HCT116 (cell line): Measurements from ENCODE around the gene AP1M1. TPM values are rescaled to one million over a fixed set of nuclear protein-coding genes. Genes with fewer than 3 reads are reported as not detected.
A peak's percentile ranks its signal among the peaks of the same experiment; 100 is the strongest.

ENCODE experiments used
- ATAC-seq: fragments of 200-7000 bp; cut with Tn5 transposase; 2 replicates; pipeline ENCODE4 v1.9.1; 2020; ENCODE audit warnings: mild to moderate bottlenecking, moderate library complexity
- BruUV-seq: library from RNA; stranded (reverse); fragments of 400-500 nt; replicated peaks from 2 replicates; lab custom pipeline; 2021; lab: Mats Ljungman, UMichigan
- CTCF ChIA-PET: fragments of 300-600 bp; sonication (Branson Sonifier 250); formaldehyde crosslinking; loops from one replicate; lab custom pipeline; 2021; ENCODE audit warnings: antibody characterized with exemption; lab: Charles Lee
- POLR2A ChIA-PET: fragments of 300-600, 350-600 bp; sonication (Branson Sonifier 250); formaldehyde crosslinking; loops from one replicate; lab custom pipeline; 2021; ENCODE audit warnings: antibody characterized with exemption; lab: Charles Lee
- RAD21 ChIA-PET, 2 experiments: fragments of 300-600 bp; sonication (Branson Sonifier 250); formaldehyde crosslinking; loops; one replicate each; lab custom pipeline; 2023; ENCODE audit warnings: low total read pairs in 2 of 2; ENCODE audit not compliant: uncharacterized antibody in 2 of 2, unreplicated experiment in 2 of 2, low non-redundant PET in 1 of 2; lab: Charles Lee
- DNase-seq: peaks from one replicate; pipeline ENCODE4 v3.0.0-alpha.2; 2010; ENCODE audit warnings: low read depth, low spot score
- H2AFZ ChIP-seq: fragments of 200-600 bp; shearing (Covaris generic), sonication (generic); 2 replicates; pipeline ENCODE4 v1.6.1; 2017; ENCODE audit warnings: low read depth, mixed run types, mixed read lengths, antibody characterized with exemption, low read length; ENCODE audit not compliant: poor library complexity, severe bottlenecking
- H3K27ac ChIP-seq: 2 replicates; pipeline ENCODE4 v1.5.1; 2012; ENCODE audit warnings: low read depth, low read length
- H3K27me3 ChIP-seq: fragments of 200-600 bp; sonication (generic); 2 replicates; pipeline ENCODE4 v1.6.1; 2016; ENCODE audit warnings: mixed run types, low read length, mixed read lengths; ENCODE audit not compliant: insufficient read depth
- H3K36me3 ChIP-seq, 2 experiments: fragments of 200-500 bp in 1 of 2; fragments of 200-600 bp in 1 of 2; sonication (Bioruptor generic) in 1 of 2; sonication (generic) in 1 of 2; 2 replicates each; pipeline versions ENCODE4 v1.5.1 to v1.6.1; 2014 to 2016; ENCODE audit warnings: low read length in 2 of 2, inconsistent platforms in 1 of 2, mixed read lengths in 1 of 2, mixed run types in 1 of 2; ENCODE audit not compliant: insufficient read depth in 2 of 2, control insufficient read depth in 1 of 2
- H3K4me1 ChIP-seq, 2 experiments: fragments of 200-600 bp in 1 of 2; sonication (generic) in 1 of 2; 2 replicates each; pipeline versions ENCODE4 v1.5.1 to v1.6.1; 2012 to 2017; ENCODE audit warnings: low read length in 2 of 2, inconsistent platforms in 1 of 2, mild to moderate bottlenecking in 1 of 2, mixed read lengths in 1 of 2, mixed run types in 1 of 2, moderate library complexity in 1 of 2; ENCODE audit not compliant: insufficient read depth in 2 of 2, control insufficient read depth in 1 of 2
- H3K4me2 ChIP-seq: fragments of 200-600 bp; sonication (generic); 2 replicates; pipeline ENCODE4 v1.6.1; 2017; ENCODE audit warnings: mixed run types, low read length, mixed read lengths
- H3K4me3 ChIP-seq, 2 experiments: fragments of 200-600 bp in 1 of 2; sonication (generic) in 1 of 2; replicated peaks in 1 of 2; 2 replicates each; pipeline ENCODE4 v1.5.1; 2011 to 2016; ENCODE audit warnings: low read length in 2 of 2, control low read depth in 1 of 2, low read depth in 1 of 2, mild to moderate bottlenecking in 1 of 2, mixed read lengths in 1 of 2, mixed run types in 1 of 2
- H3K79me2 ChIP-seq: fragments of 200-600 bp; sonication (generic); 2 replicates; pipeline ENCODE4 v1.6.1; 2017; ENCODE audit warnings: mild to moderate bottlenecking, mixed run types, low read length, moderate library complexity, mixed read lengths; ENCODE audit not compliant: insufficient read depth
- H3K9ac ChIP-seq: fragments of 200-600 bp; sonication (generic); 2 replicates; pipeline ENCODE4 v1.6.1; 2016; ENCODE audit warnings: low read length, mixed read lengths
- H3K9me2 ChIP-seq: fragments of 200-600 bp; sonication (generic), shearing (Covaris generic); 2 replicates; pipeline ENCODE4 v1.6.1; 2017; ENCODE audit warnings: mixed run types, mild to moderate bottlenecking, moderate library complexity; ENCODE audit not compliant: insufficient read depth
- H3K9me3 ChIP-seq, 2 experiments: fragments of 200-500 bp in 1 of 2; fragments of 200-600 bp in 1 of 2; sonication (Bioruptor generic) in 1 of 2; sonication (generic) in 1 of 2; 2 replicates each; pipeline ENCODE4 v1.6.1; 2014 to 2017; ENCODE audit warnings: low read length in 2 of 2, mixed read lengths in 2 of 2, inconsistent platforms in 1 of 2, low read depth in 1 of 2, mild to moderate bottlenecking in 1 of 2, mixed run types in 1 of 2, moderate library complexity in 1 of 2; ENCODE audit not compliant: control insufficient read depth in 1 of 2, insufficient read depth in 1 of 2
- H4K20me1 ChIP-seq: fragments of 200-600 bp; sonication (generic), shearing (Covaris generic); 2 replicates; pipeline ENCODE4 v1.6.1; 2017; ENCODE audit warnings: mixed run types, mild to moderate bottlenecking, moderate library complexity; ENCODE audit not compliant: insufficient read depth
- CBX3 ChIP-seq: IDR thresholded peaks from 2 replicates; pipeline ENCODE4 v1.6.1; 2012; ENCODE audit warnings: low read depth
- CEBPB ChIP-seq: IDR thresholded peaks from 2 replicates; pipeline ENCODE4 v1.6.1; 2012; ENCODE audit warnings: low read depth
- EGR1 ChIP-seq: IDR thresholded peaks from 2 replicates; pipeline ENCODE4 v1.6.1; 2012; ENCODE audit warnings: low read depth
- FOSL1 ChIP-seq: IDR thresholded peaks from 2 replicates; pipeline ENCODE4 v1.6.1; 2012; ENCODE audit warnings: low read depth
- SIN3A ChIP-seq: IDR thresholded peaks from 2 replicates; pipeline ENCODE4 v1.6.1; 2012; ENCODE audit warnings: low read depth
- SP1 ChIP-seq: IDR thresholded peaks from 2 replicates; pipeline ENCODE4 v1.6.1; 2012; ENCODE audit warnings: low read depth
- ZNF274 ChIP-seq: fragments of 200-500 bp; sonication (Bioruptor generic); IDR thresholded peaks from 2 replicates; pipeline ENCODE4 v1.6.1; 2014; ENCODE audit warnings: mild to moderate bottlenecking, low read depth, low read length, inconsistent platforms
- intact Hi-C: fragments of 100-400 bp; cut with micrococcal nuclease; formaldehyde crosslinking; loops from 2 replicates; pipeline ENCODE4 v1.10.0; 2022
- total RNA-seq: library from RNA; stranded (reverse); gene quantifications from one replicate; pipeline ENCODE4 v1.2.1, GENCODE V29; 2021; ENCODE audit not compliant: unreplicated experiment
- TF ChIP-seq, protein P1 (sequence below): IDR thresholded peaks from 2 replicates; pipeline ENCODE4 v1.6.1; 2011; ENCODE audit warnings: mild to moderate bottlenecking, low read length, moderate library complexity; ENCODE audit not compliant: insufficient replicate concordance; ENCODE audit errors: extremely low read depth
- TF ChIP-seq, protein P2 (sequence below): IDR thresholded peaks from 2 replicates; pipeline ENCODE4 v1.6.1; 2012

AP1M1 gene
- total RNA-seq, 1 experiment from 2014 or later, result 50.0 TPM

DNA sequence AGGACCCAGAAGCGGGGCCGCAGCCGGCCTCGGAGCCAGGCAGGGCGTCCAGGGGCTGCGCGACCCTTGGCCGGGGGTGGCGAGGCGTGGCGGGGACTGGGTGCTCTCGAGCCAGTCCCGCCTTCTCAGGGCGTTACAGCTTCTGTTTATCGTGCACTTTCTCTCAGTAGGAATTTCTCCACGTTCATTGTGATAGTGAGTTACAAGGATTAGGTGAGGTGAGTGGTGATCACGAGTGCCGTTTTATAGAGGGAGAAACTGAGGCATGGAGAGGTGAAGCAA, 600 bp downstream of the AP1M1 start:
- intact Hi-C loops, result no loop called here
- Histone ChIP-seq H3K9me2 (no peaks in the 10 kb centered on the region), H3K4me3 (peak overlapping the region; percentile 96 to 98), H3K36me3 (peaks cover 0 to 3% of the 10 kb centered on the region in 2 experiments; a peak in 1 of 4 replicates), H4K20me1 (no peaks in the 10 kb centered on the region), H3K4me2 (peak overlapping the region; percentile 84), H3K27ac (peak overlapping the region; percentile 76), H3K9ac (peak overlapping the region; percentile 70), H2AFZ (no peak overlapping the region), H3K79me2 (peaks cover 39% of the 10 kb centered on the region), H3K9me3 (no peaks in the 10 kb centered on the region), H3K27me3 (no peaks in the 10 kb centered on the region), H3K4me1 (peaks cover 15 to 41% of the 10 kb centered on the region in 2 experiments)
- RAD21 ChIA-PET, result no interaction called here
- CTCF ChIA-PET, result interaction anchor here (1.2 to 1.4 kb wide), 4 partner anchors 13 to 185 kb away, joined by 4 to 14 read pairs (median 7); partner anchors contain the start of gene FAM32A
- DNase-seq, result no peak
- no TSS peak for BruUV-seq
- POLR2A ChIA-PET, result interaction anchor here (1.1 to 2.1 kb wide), 3 partner anchors 13 to 129 kb away, joined by 3 to 18 read pairs (median 4); partner anchors contain the start of gene FAM32A
- TF ChIP-seq, protein P1, sequence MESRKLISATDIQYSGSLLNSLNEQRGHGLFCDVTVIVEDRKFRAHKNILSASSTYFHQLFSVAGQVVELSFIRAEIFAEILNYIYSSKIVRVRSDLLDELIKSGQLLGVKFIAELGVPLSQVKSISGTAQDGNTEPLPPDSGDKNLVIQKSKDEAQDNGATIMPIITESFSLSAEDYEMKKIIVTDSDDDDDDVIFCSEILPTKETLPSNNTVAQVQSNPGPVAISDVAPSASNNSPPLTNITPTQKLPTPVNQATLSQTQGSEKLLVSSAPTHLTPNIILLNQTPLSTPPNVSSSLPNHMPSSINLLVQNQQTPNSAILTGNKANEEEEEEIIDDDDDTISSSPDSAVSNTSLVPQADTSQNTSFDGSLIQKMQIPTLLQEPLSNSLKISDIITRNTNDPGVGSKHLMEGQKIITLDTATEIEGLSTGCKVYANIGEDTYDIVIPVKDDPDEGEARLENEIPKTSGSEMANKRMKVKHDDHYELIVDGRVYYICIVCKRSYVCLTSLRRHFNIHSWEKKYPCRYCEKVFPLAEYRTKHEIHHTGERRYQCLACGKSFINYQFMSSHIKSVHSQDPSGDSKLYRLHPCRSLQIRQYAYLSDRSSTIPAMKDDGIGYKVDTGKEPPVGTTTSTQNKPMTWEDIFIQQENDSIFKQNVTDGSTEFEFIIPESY, result no peak
- TF ChIP-seq EGR1 (no peak), FOSL1 (no peak), CEBPB (no peak), SIN3A (no peak), ZNF274 (no peak), CBX3 (no peak), SP1 (no peak)
- TF ChIP-seq, protein P2, sequence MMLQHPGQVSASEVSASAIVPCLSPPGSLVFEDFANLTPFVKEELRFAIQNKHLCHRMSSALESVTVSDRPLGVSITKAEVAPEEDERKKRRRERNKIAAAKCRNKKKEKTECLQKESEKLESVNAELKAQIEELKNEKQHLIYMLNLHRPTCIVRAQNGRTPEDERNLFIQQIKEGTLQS, result no peak
- ATAC-seq, result 0 out of 2 replicates have a peak, but pooled peaks have one; percentile 3
